ENCODE measurements around the gene CYP2U1.
A peak's percentile ranks its signal among the peaks of the same experiment; 100 is the strongest.
"Not testable (repeated sequence)": the region's sequence is repeated elsewhere in the genome, so short reads cannot be mapped to it uniquely, and the experiment has no call there.

The CYP2U1 gene

DNA sequence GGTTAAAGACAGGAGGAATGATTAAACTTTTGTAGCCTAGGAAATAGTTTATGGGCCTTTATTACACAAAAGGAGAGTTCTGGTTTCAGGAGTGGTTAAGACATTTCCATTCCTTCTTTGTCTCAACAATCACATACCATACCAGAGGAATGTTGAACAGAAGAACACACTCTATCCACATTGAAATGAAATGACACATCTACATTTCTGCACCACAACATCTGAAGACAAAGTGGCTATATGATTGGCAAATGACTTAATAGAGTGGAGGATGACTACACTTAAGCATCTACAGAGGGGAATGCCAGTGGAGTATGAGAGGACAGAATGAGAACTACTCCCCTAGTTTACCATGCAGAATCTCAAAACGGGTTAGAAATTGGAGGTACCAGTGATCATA lies 8.0 kb downstream of the CYP2U1 start:
- H3K27me3 ChIP-seq (ENCODE audit: insufficient read depth, low read depth, severe bottlenecking) = no peaks in the 10 kb centered on the region
- H3K36me3 ChIP-seq = peaks cover 8% of the 10 kb centered on the region

DNA sequence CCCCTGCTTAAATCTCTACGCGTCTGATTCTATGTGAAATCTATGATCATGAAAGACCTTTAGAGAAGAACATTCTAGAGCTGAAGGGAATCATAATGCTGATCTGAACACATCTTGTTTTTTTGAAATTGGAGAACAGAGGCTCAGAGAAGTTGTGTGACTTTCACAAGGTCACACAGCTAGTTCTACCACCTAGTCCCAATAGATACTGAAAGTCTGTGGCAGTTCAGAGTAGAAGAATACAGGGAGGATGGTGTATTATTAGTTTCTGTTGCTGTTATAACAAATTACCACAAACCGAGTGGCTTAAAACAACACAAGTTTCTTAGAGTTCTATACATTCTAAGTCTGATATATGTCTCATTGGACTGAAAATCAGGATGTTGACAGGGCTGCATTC lies 14.5 kb downstream of the CYP2U1 start:
- Histone ChIP-seq H3K27ac (no peak overlapping the region), H3K4me3 (ENCODE audit: low read depth, low read length) (no peak overlapping the region), H3K27me3 (ENCODE audit: insufficient read depth, low read depth, severe bottlenecking) (no peaks in the 10 kb centered on the region), H3K36me3 (peaks cover 37% of the 10 kb centered on the region), H3K9me3 (ENCODE audit: severe bottlenecking) (no peaks in the 10 kb centered on the region)
- no peak for DNase-seq
- TF ChIP-seq, protein P1, sequence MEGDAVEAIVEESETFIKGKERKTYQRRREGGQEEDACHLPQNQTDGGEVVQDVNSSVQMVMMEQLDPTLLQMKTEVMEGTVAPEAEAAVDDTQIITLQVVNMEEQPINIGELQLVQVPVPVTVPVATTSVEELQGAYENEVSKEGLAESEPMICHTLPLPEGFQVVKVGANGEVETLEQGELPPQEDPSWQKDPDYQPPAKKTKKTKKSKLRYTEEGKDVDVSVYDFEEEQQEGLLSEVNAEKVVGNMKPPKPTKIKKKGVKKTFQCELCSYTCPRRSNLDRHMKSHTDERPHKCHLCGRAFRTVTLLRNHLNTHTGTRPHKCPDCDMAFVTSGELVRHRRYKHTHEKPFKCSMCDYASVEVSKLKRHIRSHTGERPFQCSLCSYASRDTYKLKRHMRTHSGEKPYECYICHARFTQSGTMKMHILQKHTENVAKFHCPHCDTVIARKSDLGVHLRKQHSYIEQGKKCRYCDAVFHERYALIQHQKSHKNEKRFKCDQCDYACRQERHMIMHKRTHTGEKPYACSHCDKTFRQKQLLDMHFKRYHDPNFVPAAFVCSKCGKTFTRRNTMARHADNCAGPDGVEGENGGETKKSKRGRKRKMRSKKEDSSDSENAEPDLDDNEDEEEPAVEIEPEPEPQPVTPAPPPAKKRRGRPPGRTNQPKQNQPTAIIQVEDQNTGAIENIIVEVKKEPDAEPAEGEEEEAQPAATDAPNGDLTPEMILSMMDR (IDR thresholded peaks at IDR 0.05; ENCODE audit: low read depth, low read length) = no peak

More for the DNA sequence above, 8.0 kb downstream of the CYP2U1 start:
- DNase-seq = no peak
- no peak overlapping the region for H3K4me3 ChIP-seq (ENCODE audit: low read depth, low read length)
- TF ChIP-seq, protein P1 (IDR thresholded peaks at IDR 0.05; ENCODE audit: low read depth, low read length) = no peak
- H3K9me3 ChIP-seq (ENCODE audit: severe bottlenecking) = no peaks in the 10 kb centered on the region
- H3K27ac ChIP-seq = no peak overlapping the region

DNA sequence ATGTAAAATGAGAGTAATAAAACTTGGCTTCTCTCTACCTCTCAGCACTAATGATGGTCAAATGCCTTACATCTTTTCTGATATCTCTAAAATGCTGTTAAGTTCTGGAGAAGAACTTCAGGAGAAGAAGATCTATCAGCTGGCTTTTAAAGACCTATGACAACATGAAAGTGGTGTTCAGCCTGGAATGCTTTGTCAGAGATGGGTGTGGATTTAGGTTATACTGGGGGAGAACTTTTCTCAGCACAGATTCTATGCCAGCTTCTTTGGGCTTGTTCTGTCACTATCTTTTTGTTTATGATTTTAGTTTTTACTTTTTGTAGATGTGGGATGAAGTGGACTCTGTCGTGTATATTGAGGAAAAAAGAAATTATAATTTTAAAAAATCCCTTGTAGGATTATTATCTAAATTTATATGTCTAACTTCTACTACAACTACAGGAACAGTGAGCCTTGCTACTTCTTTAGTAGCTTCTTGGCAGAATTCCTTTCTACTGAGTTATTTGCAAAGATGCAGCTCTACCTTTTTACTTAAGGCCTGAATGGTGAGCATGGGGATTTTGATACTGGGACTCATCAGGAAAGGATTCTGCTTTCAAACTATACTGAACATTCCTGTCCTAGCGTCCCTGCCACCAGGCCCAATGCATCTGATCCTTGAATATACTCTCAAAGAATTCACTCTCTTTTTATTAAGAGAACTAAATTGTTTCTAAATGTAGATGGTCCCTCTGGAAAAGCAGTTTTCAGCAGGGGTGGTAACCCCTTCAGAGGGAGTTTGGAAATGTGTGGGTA lies 19.6 kb downstream of the CYP2U1 start:
- TF ChIP-seq, protein P1 (IDR thresholded peaks at IDR 0.05; ENCODE audit: low read depth, low read length) = no peak
- H3K9me3 ChIP-seq (ENCODE audit: severe bottlenecking) = no peaks in the 10 kb centered on the region
- H3K4me3 ChIP-seq (ENCODE audit: low read depth, low read length) = no peak overlapping the region
- no peak for DNase-seq
- H3K27me3 ChIP-seq (ENCODE audit: insufficient read depth, low read depth, severe bottlenecking) = no peaks in the 10 kb centered on the region
- H3K27ac ChIP-seq = no peak overlapping the region
- peaks cover 34% of the 10 kb centered on the region for H3K36me3 ChIP-seq

DNA sequence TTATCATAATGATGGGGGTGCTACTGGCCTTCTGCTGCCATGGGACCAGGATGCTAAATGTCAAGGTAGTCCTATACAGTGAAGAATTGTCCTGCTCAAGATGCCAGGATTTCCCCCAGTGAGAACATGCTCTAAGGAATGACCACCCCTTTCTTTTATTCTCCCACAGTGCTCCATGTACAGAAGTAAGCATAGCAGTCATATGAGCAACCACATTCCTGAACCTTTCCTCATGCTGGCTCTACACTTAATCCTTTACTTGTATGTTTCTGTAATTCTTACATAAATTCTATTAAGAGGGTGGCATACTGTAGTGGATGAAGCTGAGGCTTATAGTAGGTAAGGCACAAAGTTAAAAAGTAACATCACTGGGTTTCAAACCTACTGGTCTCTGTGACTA lies 20.2 kb downstream of the CYP2U1 start:
- Histone ChIP-seq H3K27ac (no peak overlapping the region), H3K4me3 (ENCODE audit: low read depth, low read length) (no peak overlapping the region), H3K27me3 (ENCODE audit: insufficient read depth, low read depth, severe bottlenecking) (no peaks in the 10 kb centered on the region), H3K36me3 (peaks cover 34% of the 10 kb centered on the region), H3K9me3 (ENCODE audit: severe bottlenecking) (peaks cover 1% of the 10 kb centered on the region)
- DNase-seq = no peak
- TF ChIP-seq, protein P1 (IDR thresholded peaks at IDR 0.05; ENCODE audit: low read depth, low read length) = no peak

DNA sequence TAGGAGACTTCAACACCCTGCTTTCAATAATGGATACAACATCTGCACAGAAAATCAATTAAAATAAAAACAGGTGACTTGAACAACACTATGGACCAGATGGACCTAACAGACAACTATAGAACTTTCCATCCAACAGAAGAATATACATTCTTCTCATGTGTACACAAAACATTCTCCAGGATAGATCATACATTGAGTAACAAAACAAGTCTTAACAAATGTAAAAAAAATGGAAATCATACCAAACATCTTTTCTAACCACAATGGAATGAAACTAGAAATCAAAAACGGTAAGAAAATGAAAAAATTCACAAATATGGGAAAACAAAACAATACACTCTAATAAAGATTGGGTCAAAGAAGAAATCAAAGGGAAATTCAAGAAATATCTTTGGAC lies 24.7 kb downstream of the CYP2U1 start:
- no peak overlapping the region for H3K27ac ChIP-seq
- peaks cover 4% of the 10 kb centered on the region for H3K9me3 ChIP-seq (ENCODE audit: severe bottlenecking)
- no peak overlapping the region for H3K4me3 ChIP-seq (ENCODE audit: low read depth, low read length)
- TF ChIP-seq, protein P1 (IDR thresholded peaks at IDR 0.05; ENCODE audit: low read depth, low read length) = no peak
- H3K27me3 ChIP-seq (ENCODE audit: insufficient read depth, low read depth, severe bottlenecking) = no peaks in the 10 kb centered on the region
- DNase-seq = no peak
- peaks cover 6% of the 10 kb centered on the region; the same call in 1 of the 2 replicates for H3K36me3 ChIP-seq

DNA sequence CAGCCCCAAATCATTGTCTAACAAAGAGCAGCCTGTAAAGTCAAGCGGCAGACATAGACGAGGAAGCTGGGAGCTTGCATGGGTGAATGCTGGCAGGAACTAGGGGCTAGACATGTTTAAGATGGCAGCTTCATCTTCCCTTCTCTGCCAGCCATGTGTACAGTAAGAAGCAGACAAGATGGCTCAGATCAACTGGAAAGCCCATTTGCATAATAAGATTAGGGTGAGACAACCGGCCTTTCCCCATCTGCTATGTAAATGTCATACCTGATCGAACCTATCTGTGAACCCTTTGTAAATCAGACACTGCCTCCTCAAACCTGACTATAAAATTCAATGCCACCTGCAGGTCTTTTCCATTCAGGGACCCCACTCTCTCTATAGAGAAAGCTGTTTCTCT lies 35.6 kb downstream of the CYP2U1 start:
- Histone ChIP-seq H3K27me3 (ENCODE audit: insufficient read depth, low read depth, severe bottlenecking) (no peaks in the 10 kb centered on the region), H3K36me3 (no peaks in the 10 kb centered on the region), H3K27ac (peak overlapping the region; percentile 50), H3K4me3 (ENCODE audit: low read depth, low read length) (no peak overlapping the region), H3K9me3 (ENCODE audit: severe bottlenecking) (no peaks in the 10 kb centered on the region)
- TF ChIP-seq, protein P1 (IDR thresholded peaks at IDR 0.05; ENCODE audit: low read depth, low read length) = no peak
- DNase-seq = peak; percentile 55

DNA sequence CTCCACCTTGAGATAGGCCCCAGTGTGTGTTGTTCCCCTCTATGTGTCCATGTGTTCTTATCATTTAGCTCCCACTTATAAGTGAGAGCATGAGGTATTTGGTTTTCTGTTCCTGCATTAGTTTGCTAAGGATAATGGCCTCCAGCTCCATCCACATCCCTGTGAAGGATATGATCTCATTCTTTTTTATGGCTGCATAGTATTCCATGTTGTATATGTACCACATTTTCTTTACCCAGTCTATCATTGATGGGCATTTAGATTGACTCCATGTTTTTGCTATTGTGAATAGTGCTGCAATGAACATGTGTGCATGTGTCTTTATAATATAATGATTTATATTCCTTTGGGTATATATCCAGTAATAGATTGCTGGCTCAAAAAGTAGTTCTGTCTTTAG lies 36.2 kb downstream of the CYP2U1 start:
- H3K36me3 ChIP-seq; H3K27ac ChIP-seq; H3K27me3 ChIP-seq (ENCODE audit: insufficient read depth, low read depth, severe bottlenecking); H3K4me3 ChIP-seq (ENCODE audit: low read depth, low read length); DNase-seq; H3K9me3 ChIP-seq (ENCODE audit: severe bottlenecking): not testable (repeated sequence)

DNA sequence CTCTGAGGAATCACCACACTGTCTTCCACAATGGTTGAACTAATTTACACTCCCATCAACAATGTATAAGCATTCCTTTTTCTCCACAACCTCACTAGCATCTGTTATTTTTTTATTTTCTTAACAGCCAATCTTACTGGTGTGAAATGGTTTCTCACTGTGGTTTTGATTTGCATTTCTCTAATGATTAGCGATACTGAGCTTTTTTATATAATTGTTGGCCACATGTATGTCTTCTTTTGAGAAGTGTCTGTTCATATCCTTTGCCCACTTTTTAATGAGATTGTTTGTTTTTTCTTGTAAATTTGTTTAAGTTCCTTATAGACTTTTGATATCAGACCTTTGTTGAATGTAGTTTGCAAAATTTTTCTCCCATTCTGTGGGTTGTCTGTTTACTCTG lies 36.6 kb downstream of the CYP2U1 start:
- H3K27ac ChIP-seq; H3K9me3 ChIP-seq (ENCODE audit: severe bottlenecking); H3K36me3 ChIP-seq; H3K4me3 ChIP-seq (ENCODE audit: low read depth, low read length); H3K27me3 ChIP-seq (ENCODE audit: insufficient read depth, low read depth, severe bottlenecking); DNase-seq: not testable (repeated sequence)

Data from WERI-Rb-1 (cell line).